ENCODE results near the gene PARP1. TPM values are rescaled to one million over a fixed set of nuclear protein-coding genes. Genes with fewer than 3 reads are reported as not detected.

PARP1 gene
- total RNA-seq, 4 donors from 2014 or later = 30.9 to 65.1 (median 48.2) TPM

- WGBS, 2 donors = 77 to 84% methylated on average over 8 of the region's 8 CpGs
- intact Hi-C loops (cut with DNase I; ENCODE audit: low total_unique reads) = no loop called here
- no peak overlapping the region for H3K4me3 ChIP-seq (ENCODE audit: low read depth, poor library complexity, severe bottlenecking)
- DNase-seq (ENCODE audit: low spot score in 2 of 2) = peak in 1 of 2 donors; percentile 64
- no peak for TF ChIP-seq CTCF (IDR thresholded peaks at IDR 0.05)
- no peak for TF ChIP-seq POLR2A (IDR thresholded peaks at IDR 0.05)
These were observed 10.6 kb downstream of the PARP1 start for GRCh38 chr1:226397011-226397926.

- TF ChIP-seq POLR2A (IDR thresholded peaks at IDR 0.05) (no peak), CTCF (IDR thresholded peaks at IDR 0.05) (no peak)
- 82 to 96% methylated on average over 6 of the region's 6 CpGs for WGBS, 2 donors
- no peak overlapping the region for H3K4me3 ChIP-seq (ENCODE audit: low read depth, poor library complexity, severe bottlenecking)
- DNase-seq (ENCODE audit: low spot score in 2 of 2) = no peak
- intact Hi-C loops (cut with DNase I; ENCODE audit: low total_unique reads) = no loop called here
These were observed 12.1 kb downstream of the PARP1 start for GRCh38 chr1:226395753-226396152.

GRCh38 chr1:226394462-226394861, 13.4 kb downstream of the PARP1 start:
- TF ChIP-seq POLR2A (IDR thresholded peaks at IDR 0.05) = no peak
- WGBS, 2 donors = 81 to 82% methylated on average over 5 of the region's 5 CpGs
- intact Hi-C loops (cut with DNase I; ENCODE audit: low total_unique reads) = no loop called here

GRCh38 chr1:226390681-226391080, 17.2 kb downstream of the PARP1 start:
- intact Hi-C loops (cut with DNase I; ENCODE audit: low total_unique reads) = no loop called here
- no peak for TF ChIP-seq POLR2A (IDR thresholded peaks at IDR 0.05)
- no peak overlapping the region for H3K4me3 ChIP-seq (ENCODE audit: low read depth, poor library complexity, severe bottlenecking)
- 80 to 100% methylated on average over 3 of the region's 3 CpGs for WGBS, 2 donors
- DNase-seq (ENCODE audit: low spot score in 2 of 2) = no peak

More at GRCh38 chr1:226394462-226394861, 13.4 kb downstream of the PARP1 start:
- H3K4me3 ChIP-seq (ENCODE audit: low read depth, poor library complexity, severe bottlenecking) = no peak overlapping the region
- DNase-seq (ENCODE audit: low spot score in 2 of 2) = no peak

GRCh38 chr1:226388131-226388530, 19.8 kb downstream of the PARP1 start:
- intact Hi-C loops (cut with DNase I; ENCODE audit: low total_unique reads) = no loop called here
- no peak for DNase-seq (ENCODE audit: low spot score in 2 of 2)
- H3K4me3 ChIP-seq (ENCODE audit: low read depth, poor library complexity, severe bottlenecking) = no peak overlapping the region
- 95 to 96% methylated on average over 1 of the region's 1 CpG for WGBS, 2 donors
- TF ChIP-seq CTCF (IDR thresholded peaks at IDR 0.05) (no peak), POLR2A (IDR thresholded peaks at IDR 0.05) (no peak)

- WGBS, 2 donors = 86 to 95% methylated on average over 11 of the region's 11 CpGs
- no peak for TF ChIP-seq CTCF (IDR thresholded peaks at IDR 0.05)
- TF ChIP-seq POLR2A (IDR thresholded peaks at IDR 0.05) = no peak
- intact Hi-C loops (cut with DNase I; ENCODE audit: low total_unique reads) = no loop called here
- peak in 1 of 2 donors; percentile 52 for DNase-seq (ENCODE audit: low spot score in 2 of 2)
- H3K4me3 ChIP-seq (ENCODE audit: low read depth, poor library complexity, severe bottlenecking) = no peak overlapping the region
These were observed 23.2 kb downstream of the PARP1 start for GRCh38 chr1:226384717-226385116.

Data from lower leg skin (tissue), 4 donors.